ENCODE data around the gene RDH13. TPM values are rescaled to one million over a fixed set of nuclear protein-coding genes. Genes with fewer than 3 reads are reported as not detected.

The RDH13 gene
- total RNA-seq, 1 donor from 2014 or later = 31.6 TPM

GRCh38 chr19:55091126-55091910 lies 28.4 kb upstream of the RDH13 start:
- DNase-seq = no peak

GRCh38 chr19:55090564-55090963 lies 27.6 kb upstream of the RDH13 start:
- no peak for DNase-seq

- DNase-seq = no peak
Observed at GRCh38 chr19:55089342-55089944, 26.5 kb upstream of the RDH13 start.

- DNase-seq = peak; percentile 9
Observed at GRCh38 chr19:55088543-55089341, 25.8 kb upstream of the RDH13 start.

GRCh38 chr19:55088021-55088451 lies 25.1 kb upstream of the RDH13 start:
- DNase-seq = no peak

GRCh38 chr19:55087542-55087901 lies 24.6 kb upstream of the RDH13 start:
- DNase-seq = peak; percentile 12

- DNase-seq = peak; percentile 75
Observed at GRCh38 chr19:55086730-55087541, 24.0 kb upstream of the RDH13 start.

GRCh38 chr19:55085923-55086715 lies 23.2 kb upstream of the RDH13 start:
- no peak for DNase-seq

GRCh38 chr19:55084416-55084815 lies 21.5 kb upstream of the RDH13 start:
- no peak for DNase-seq

GRCh38 chr19:55083004-55083850 lies 20.3 kb upstream of the RDH13 start:
- no peak for DNase-seq

GRCh38 chr19:55082020-55082851 lies 19.3 kb upstream of the RDH13 start:
- peak; percentile 11 for DNase-seq

GRCh38 chr19:55081770-55082019 lies 18.7 kb upstream of the RDH13 start:
- no peak for DNase-seq

GRCh38 chr19:55080968-55081769 lies 18.2 kb upstream of the RDH13 start:
- DNase-seq = peak; percentile 22

- peak; percentile 24 for DNase-seq
Observed at GRCh38 chr19:55080121-55080967, 17.4 kb upstream of the RDH13 start.

GRCh38 chr19:55079400-55080038 lies 16.6 kb upstream of the RDH13 start:
- no peak for DNase-seq

- no peak for DNase-seq
Observed at GRCh38 chr19:55078996-55079395, 16.0 kb upstream of the RDH13 start.

- DNase-seq = no peak
Observed at GRCh38 chr19:55077106-55077505, 14.2 kb upstream of the RDH13 start.
